ENCODE measurements around the gene ZNF565.
A peak's percentile ranks its signal among the peaks of the same experiment; 100 is the strongest.

The ZNF565 gene

DNA sequence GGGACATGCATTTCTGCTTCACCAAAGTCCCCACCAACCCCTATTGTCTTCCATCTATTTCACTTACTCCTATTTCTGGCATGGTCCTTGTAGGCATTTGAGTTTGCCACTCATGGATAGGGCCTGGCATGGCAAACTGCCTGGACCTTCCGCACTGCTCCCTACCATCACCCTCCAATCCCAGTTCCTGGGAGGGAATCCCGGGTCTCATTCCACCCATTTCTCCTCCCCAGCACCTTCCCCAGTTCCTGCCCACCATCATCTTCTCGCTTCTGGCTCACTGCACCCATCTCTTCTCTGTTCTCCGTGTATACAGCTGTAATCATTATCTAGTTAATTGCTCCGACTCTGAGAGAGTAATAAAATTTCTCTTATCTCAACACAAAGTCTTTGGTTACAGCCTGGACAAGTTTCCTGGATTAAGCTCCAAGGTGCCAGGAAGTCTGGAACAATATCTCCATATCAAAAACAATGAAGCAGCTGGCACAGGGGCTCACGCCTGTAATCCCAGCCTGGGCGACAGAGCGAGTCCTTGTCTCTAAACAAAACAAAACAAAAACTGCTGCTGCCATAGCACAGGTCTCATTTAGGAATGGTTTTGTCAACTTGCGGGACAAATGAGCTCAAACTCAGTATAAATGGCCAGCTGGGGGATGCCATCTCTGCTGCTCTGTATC lies 45.2 kb downstream of the ZNF565 start:
- no peak for DNase-seq (ENCODE audit: low spot score)
- TF ChIP-seq, protein P1, sequence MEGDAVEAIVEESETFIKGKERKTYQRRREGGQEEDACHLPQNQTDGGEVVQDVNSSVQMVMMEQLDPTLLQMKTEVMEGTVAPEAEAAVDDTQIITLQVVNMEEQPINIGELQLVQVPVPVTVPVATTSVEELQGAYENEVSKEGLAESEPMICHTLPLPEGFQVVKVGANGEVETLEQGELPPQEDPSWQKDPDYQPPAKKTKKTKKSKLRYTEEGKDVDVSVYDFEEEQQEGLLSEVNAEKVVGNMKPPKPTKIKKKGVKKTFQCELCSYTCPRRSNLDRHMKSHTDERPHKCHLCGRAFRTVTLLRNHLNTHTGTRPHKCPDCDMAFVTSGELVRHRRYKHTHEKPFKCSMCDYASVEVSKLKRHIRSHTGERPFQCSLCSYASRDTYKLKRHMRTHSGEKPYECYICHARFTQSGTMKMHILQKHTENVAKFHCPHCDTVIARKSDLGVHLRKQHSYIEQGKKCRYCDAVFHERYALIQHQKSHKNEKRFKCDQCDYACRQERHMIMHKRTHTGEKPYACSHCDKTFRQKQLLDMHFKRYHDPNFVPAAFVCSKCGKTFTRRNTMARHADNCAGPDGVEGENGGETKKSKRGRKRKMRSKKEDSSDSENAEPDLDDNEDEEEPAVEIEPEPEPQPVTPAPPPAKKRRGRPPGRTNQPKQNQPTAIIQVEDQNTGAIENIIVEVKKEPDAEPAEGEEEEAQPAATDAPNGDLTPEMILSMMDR (IDR thresholded peaks at IDR 0.05; ENCODE audit: extremely low read depth, insufficient read depth, missing control alignments): no peak
- in situ Hi-C loops (cut with MboI; ENCODE audit: low pct_unique_long_range_greater_than_20kb, low sequenced_read_pairs, unreplicated experiment): no loop called here

DNA sequence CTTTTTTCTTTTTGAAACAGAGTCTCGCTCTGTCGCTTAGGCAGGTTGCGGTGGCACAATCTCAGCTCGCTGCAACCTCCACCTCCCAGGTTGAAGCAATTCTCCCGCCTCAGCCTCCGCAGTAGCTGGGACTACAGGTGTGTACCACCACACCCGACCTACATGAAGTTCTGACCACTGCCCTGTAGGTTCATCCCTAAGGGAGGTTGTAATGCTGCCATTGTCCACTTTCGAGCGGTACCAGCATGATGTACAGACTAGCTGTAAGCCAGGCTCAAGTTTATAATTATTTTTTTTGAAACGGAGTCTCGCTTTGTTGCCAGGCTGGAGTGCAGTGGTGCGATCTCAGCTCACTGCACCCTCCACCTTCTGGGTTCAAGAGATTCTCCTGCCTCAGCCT lies 50.7 kb downstream of the ZNF565 start:
- no peak for DNase-seq (ENCODE audit: low spot score)
- TF ChIP-seq, protein P1 (IDR thresholded peaks at IDR 0.05; ENCODE audit: extremely low read depth, insufficient read depth, missing control alignments): no peak
- in situ Hi-C loops (cut with MboI; ENCODE audit: low pct_unique_long_range_greater_than_20kb, low sequenced_read_pairs, unreplicated experiment): no loop called here

DNA sequence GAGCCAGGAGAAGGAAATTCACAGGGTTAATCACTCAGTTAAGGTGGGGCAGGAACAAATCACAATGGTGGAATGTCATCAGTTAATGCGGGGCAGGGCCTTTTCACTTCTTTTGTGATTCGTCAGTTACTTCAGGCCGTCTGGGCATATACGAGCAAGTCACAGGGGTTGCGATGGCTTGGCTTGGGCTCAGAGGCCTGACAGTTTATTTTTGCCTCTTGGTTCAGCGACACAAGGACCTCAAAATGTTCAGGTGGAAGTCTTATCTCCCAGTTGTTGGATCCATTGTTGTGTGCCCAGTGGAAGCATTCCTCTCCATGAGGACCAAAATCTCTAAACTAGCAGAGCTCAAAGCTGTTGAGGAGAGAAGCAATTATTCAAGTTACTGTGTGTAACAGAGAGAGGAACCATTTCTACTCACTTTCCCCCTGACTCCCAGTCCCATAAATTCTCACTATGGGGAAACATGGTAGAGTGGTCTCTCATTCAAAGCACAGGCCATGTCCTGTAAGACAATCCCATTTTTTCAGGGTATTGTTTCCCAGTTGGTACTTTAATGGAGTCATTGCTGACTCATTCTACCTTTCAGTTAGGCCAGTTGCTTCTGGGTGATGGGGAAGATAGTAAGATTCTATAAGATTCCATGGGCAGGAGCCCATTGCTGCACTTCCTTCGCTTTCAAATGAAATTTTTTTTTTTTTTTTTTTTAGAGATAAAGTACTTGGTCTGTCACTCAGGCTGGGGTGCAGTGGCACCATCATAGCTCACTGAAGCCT lies 53.5 kb downstream of the ZNF565 start:
- DNase-seq (ENCODE audit: low spot score): no peak
- TF ChIP-seq, protein P1 (IDR thresholded peaks at IDR 0.05; ENCODE audit: extremely low read depth, insufficient read depth, missing control alignments): no peak
- in situ Hi-C loops (cut with MboI; ENCODE audit: low pct_unique_long_range_greater_than_20kb, low sequenced_read_pairs, unreplicated experiment): no loop called here

DNA sequence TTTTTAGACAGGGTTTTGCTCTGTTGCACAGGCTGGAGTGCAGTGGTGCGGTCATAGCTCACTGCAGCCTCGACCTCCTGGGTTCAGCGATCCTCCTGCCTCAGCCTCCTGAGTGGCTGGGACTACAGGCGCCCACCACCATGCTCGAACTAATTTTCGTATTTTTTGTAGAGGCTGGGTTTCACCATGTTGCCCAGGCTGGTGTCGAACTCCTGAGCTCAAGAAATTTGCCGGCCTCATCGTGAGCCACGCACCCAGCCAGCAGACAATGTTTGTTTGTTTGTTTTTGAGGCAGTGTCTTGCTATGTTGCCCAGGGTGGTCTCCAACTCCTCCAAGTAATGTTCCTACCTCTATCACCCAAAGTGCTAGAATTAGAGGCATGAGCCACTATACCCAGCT lies 61.3 kb downstream of the ZNF565 start:
- TF ChIP-seq, protein P1 (IDR thresholded peaks at IDR 0.05; ENCODE audit: extremely low read depth, insufficient read depth, missing control alignments): no peak
- in situ Hi-C loops (cut with MboI; ENCODE audit: low pct_unique_long_range_greater_than_20kb, low sequenced_read_pairs, unreplicated experiment): no loop called here

DNA sequence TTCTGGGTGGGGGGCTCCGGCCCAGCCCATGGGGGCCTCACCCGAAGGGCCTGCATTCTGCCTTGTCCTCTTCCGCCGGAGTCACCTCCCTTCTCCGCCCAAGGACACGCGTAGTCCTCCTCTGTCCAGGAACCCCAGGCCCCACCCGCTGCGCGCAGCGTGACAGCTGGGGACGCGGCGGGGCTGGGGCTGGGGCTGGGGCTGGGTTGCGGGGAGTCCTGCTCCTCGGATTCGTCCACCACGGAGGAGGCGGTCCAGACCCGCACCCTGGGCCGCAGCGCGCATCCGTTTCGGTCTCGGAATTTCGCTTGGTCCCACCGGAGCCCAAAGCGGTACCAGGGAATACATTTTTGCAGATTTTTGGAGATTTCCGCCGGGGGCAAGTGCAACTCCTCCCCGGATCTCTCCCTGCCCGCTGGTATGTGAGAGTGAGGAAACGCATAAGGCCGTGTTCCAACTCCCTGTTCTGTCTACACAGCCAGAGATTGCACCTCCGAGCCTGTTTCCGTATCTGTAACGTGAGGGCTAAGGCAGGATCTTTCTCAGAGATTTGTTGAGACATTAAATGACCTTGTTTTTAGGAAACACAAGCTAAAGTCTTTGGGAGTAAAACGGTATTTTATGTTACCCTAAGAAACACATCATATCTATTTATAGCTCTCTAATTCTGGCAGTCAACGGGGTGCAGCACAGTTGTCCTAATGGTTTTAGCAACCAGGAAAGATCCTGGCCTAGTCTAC lies 61.9 kb downstream of the ZNF565 start, which contains the start of gene COX7A1:
TSS of gene COX7A1 (minus strand) at position 96 of the 740 bp plus-strand sequence. CDS start at position 56, 40 bp downstream.
- in situ Hi-C loops (cut with MboI; ENCODE audit: low pct_unique_long_range_greater_than_20kb, low sequenced_read_pairs, unreplicated experiment): no loop called here
- TF ChIP-seq, protein P1 (IDR thresholded peaks at IDR 0.05; ENCODE audit: extremely low read depth, insufficient read depth, missing control alignments): no peak
- no peak for DNase-seq (ENCODE audit: low spot score)

More for the DNA sequence above, 61.3 kb downstream of the ZNF565 start:
- no peak for DNase-seq (ENCODE audit: low spot score)

DNA sequence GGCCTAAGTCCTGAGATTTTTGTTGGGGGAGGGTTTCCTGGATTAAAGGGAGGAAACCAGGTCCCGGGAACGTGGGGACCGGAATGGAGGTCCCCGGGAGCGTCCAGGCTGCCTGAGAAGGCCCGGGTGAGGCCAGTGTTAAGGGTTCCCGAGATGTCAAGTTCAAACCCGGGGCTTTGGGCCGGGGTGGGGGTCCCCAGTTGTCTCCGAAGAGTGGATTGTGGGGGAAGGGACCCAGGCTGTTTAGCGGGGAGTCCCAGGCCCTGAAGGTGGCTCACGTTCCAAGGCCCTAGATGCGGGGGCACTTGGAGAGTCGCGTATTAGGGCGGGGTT lies 62.5 kb downstream of the ZNF565 start:
- DNase-seq (ENCODE audit: low spot score): peak; percentile 39
- in situ Hi-C loops (cut with MboI; ENCODE audit: low pct_unique_long_range_greater_than_20kb, low sequenced_read_pairs, unreplicated experiment): no loop called here
- TF ChIP-seq, protein P1 (IDR thresholded peaks at IDR 0.05; ENCODE audit: extremely low read depth, insufficient read depth, missing control alignments): no peak
